Measurements from ENCODE around the gene CEP170B. TPM values are rescaled to one million over a fixed set of nuclear protein-coding genes. Genes with fewer than 3 reads are reported as not detected.

Gene CEP170B
- total RNA-seq, 1 donor from 2014 or later, result 55.4 TPM

GRCh38 chr14:104869669-104870367 lies 4.8 kb downstream of the CEP170B start:
- Mint-ChIP-seq H3K27ac (ENCODE audit: unreplicated experiment) (no peak overlapping the region), H3K4me1 (ENCODE audit: low read depth, unreplicated experiment) (peaks cover 19% of the 10 kb centered on the region), H3K36me3 (ENCODE audit: low read depth, unreplicated experiment) (no peaks in the 10 kb centered on the region), H3K4me3 (ENCODE audit: unreplicated experiment) (no peak overlapping the region), H3K9me3 (ENCODE audit: unreplicated experiment) (no peaks in the 10 kb centered on the region), H3K27me3 (ENCODE audit: low read depth, unreplicated experiment) (no peaks in the 10 kb centered on the region)
- Histone ChIP-seq H3K36me3 (ENCODE audit: insufficient read depth, low read length) (no peaks in the 10 kb centered on the region), H3K4me1 (ENCODE audit: insufficient read depth, low read length) (peaks cover 20% of the 10 kb centered on the region), H3K27ac (ENCODE audit: low read depth, low read length) (no peak overlapping the region), H3K4me2 (ENCODE audit: low read length) (no peak overlapping the region), H3K4me3 (ENCODE audit: insufficient read depth, low read depth, low read length) (no peak overlapping the region), H3K9ac (ENCODE audit: low read length) (no peak overlapping the region), H4K20me1 (ENCODE audit: insufficient read depth, low read length) (peaks cover 87% of the 10 kb centered on the region), H2AFZ (ENCODE audit: low read depth, low read length) (no peak overlapping the region), H3K9me3 (ENCODE audit: insufficient read depth, low read depth, low read length) (no peaks in the 10 kb centered on the region), H3K79me2 (ENCODE audit: insufficient read depth, low read length) (peaks cover 87% of the 10 kb centered on the region), H3K27me3 (ENCODE audit: insufficient read depth, low read length) (no peaks in the 10 kb centered on the region)
- no peak for TF ChIP-seq EZH2 (IDR thresholded peaks at IDR 0.05; ENCODE audit: insufficient read depth, low read length)
- FAIRE-seq (no peak), DNase-seq (ENCODE audit: low read depth) (no peak)

GRCh38 chr14:104870368-104871144 lies 5.5 kb downstream of the CEP170B start:
- no peak for DNase-seq (ENCODE audit: low read depth)
- Histone ChIP-seq H3K4me1 (ENCODE audit: insufficient read depth, low read length) (peaks cover 20% of the 10 kb centered on the region), H3K9me3 (ENCODE audit: insufficient read depth, low read depth, low read length) (no peaks in the 10 kb centered on the region), H4K20me1 (ENCODE audit: insufficient read depth, low read length) (peaks cover 95% of the 10 kb centered on the region), H2AFZ (ENCODE audit: low read depth, low read length) (no peak overlapping the region), H3K9ac (ENCODE audit: low read length) (no peak overlapping the region), H3K4me2 (ENCODE audit: low read length) (no peak overlapping the region), H3K79me2 (ENCODE audit: insufficient read depth, low read length) (peaks cover 95% of the 10 kb centered on the region), H3K27me3 (ENCODE audit: insufficient read depth, low read length) (no peaks in the 10 kb centered on the region), H3K27ac (ENCODE audit: low read depth, low read length) (no peak overlapping the region), H3K36me3 (ENCODE audit: insufficient read depth, low read length) (no peaks in the 10 kb centered on the region), H3K4me3 (ENCODE audit: insufficient read depth, low read depth, low read length) (no peak overlapping the region)
- Mint-ChIP-seq H3K4me3 (ENCODE audit: unreplicated experiment) (no peak overlapping the region), H3K27me3 (ENCODE audit: low read depth, unreplicated experiment) (no peaks in the 10 kb centered on the region), H3K36me3 (ENCODE audit: low read depth, unreplicated experiment) (no peaks in the 10 kb centered on the region), H3K9me3 (ENCODE audit: unreplicated experiment) (no peaks in the 10 kb centered on the region), H3K4me1 (ENCODE audit: low read depth, unreplicated experiment) (peaks cover 19% of the 10 kb centered on the region), H3K27ac (ENCODE audit: unreplicated experiment) (no peak overlapping the region)
- FAIRE-seq, result no peak
- TF ChIP-seq EZH2 (IDR thresholded peaks at IDR 0.05; ENCODE audit: insufficient read depth, low read length), result no peak
- TF ChIP-seq, protein P1, sequence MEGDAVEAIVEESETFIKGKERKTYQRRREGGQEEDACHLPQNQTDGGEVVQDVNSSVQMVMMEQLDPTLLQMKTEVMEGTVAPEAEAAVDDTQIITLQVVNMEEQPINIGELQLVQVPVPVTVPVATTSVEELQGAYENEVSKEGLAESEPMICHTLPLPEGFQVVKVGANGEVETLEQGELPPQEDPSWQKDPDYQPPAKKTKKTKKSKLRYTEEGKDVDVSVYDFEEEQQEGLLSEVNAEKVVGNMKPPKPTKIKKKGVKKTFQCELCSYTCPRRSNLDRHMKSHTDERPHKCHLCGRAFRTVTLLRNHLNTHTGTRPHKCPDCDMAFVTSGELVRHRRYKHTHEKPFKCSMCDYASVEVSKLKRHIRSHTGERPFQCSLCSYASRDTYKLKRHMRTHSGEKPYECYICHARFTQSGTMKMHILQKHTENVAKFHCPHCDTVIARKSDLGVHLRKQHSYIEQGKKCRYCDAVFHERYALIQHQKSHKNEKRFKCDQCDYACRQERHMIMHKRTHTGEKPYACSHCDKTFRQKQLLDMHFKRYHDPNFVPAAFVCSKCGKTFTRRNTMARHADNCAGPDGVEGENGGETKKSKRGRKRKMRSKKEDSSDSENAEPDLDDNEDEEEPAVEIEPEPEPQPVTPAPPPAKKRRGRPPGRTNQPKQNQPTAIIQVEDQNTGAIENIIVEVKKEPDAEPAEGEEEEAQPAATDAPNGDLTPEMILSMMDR (IDR thresholded peaks at IDR 0.05; ENCODE audit: insufficient read depth, low read depth, low read length), result no peak

- Histone ChIP-seq H3K9ac (ENCODE audit: low read length) (no peak overlapping the region), H2AFZ (ENCODE audit: low read depth, low read length) (no peak overlapping the region), H3K36me3 (ENCODE audit: insufficient read depth, low read length) (no peaks in the 10 kb centered on the region), H3K9me3 (ENCODE audit: insufficient read depth, low read depth, low read length) (no peaks in the 10 kb centered on the region), H3K4me3 (ENCODE audit: insufficient read depth, low read depth, low read length) (no peak overlapping the region), H3K27me3 (ENCODE audit: insufficient read depth, low read length) (no peaks in the 10 kb centered on the region), H3K27ac (ENCODE audit: low read depth, low read length) (no peak overlapping the region), H4K20me1 (ENCODE audit: insufficient read depth, low read length) (peaks cover 100% of the 10 kb centered on the region), H3K4me2 (ENCODE audit: low read length) (no peak overlapping the region), H3K79me2 (ENCODE audit: insufficient read depth, low read length) (peaks cover 93% of the 10 kb centered on the region), H3K4me1 (ENCODE audit: insufficient read depth, low read length) (peaks cover 18% of the 10 kb centered on the region)
- Mint-ChIP-seq H3K9me3 (ENCODE audit: unreplicated experiment) (no peaks in the 10 kb centered on the region), H3K27ac (ENCODE audit: unreplicated experiment) (no peak overlapping the region), H3K4me3 (ENCODE audit: unreplicated experiment) (no peak overlapping the region), H3K27me3 (ENCODE audit: low read depth, unreplicated experiment) (no peaks in the 10 kb centered on the region), H3K36me3 (ENCODE audit: low read depth, unreplicated experiment) (no peaks in the 10 kb centered on the region), H3K4me1 (ENCODE audit: low read depth, unreplicated experiment) (peaks cover 19% of the 10 kb centered on the region)
- FAIRE-seq, result no peak
- DNase-seq (ENCODE audit: low read depth), result no peak
- TF ChIP-seq EZH2 (IDR thresholded peaks at IDR 0.05; ENCODE audit: insufficient read depth, low read length), result no peak
- TF ChIP-seq, protein P1 (IDR thresholded peaks at IDR 0.05; ENCODE audit: insufficient read depth, low read depth, low read length), result no peak
These were observed 6.1 kb downstream of the CEP170B start for GRCh38 chr14:104871145-104871655.

Measured in astrocyte (in vitro differentiated cells and primary cell).